ENCODE measurements around the gene CUX1.

Gene CUX1

DNA sequence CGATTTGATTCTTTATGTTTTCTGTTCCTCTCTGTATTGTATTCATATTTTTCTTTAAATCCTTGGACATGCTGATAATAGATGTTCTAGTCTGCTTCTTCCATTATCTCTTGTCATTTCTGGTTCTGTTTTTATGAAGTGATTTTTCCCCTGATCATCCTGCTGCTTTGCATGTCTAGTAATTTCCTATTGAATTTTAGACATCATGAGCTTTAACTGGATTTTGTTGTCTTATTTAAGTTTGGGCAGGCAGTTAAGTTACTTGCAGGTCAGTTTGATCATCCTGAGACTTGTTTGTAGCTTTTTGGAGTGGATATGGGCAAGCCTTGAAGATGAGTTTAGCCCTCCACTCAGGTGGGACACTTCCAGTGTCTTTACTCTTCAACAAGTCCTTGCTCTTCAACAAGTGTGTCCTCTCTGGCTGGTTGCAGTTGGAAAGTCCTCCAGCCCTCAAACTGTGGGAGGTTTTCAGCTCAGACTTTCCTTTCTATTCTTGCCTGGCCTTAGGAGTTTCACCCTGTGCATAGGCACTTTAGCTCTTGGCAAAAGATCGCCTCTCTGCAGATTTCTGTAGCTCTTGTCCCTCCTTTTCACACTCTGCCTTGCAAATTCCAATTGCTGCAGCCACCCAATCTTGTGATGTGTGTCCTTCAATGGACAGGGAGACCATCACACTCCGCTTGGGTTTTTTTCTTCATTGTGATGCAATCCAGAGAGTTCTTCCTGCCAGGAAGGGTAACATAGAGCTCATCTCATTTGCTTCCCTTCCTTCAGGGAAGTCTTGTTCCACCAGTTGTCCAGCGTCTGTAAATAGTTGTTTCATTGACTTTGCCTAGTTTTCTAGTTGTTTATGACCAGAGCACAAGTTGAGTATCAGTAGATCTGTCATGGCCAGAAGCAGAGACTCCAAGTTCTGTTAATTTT is 272.0 kb downstream of the CUX1 start:
- no peak for DNase-seq
- H3K27me3 Mint-ChIP-seq: no peaks in the 10 kb centered on the region
- H3K4me3 Mint-ChIP-seq: no peak overlapping the region
- H3K36me3 Mint-ChIP-seq (ENCODE audit: low read depth): peaks cover 29% of the 10 kb centered on the region
- no peak overlapping the region for H3K27ac Mint-ChIP-seq
- peaks cover 20% of the 10 kb centered on the region for H3K9me3 Mint-ChIP-seq
- H3K4me1 Mint-ChIP-seq (ENCODE audit: low read depth): no peaks in the 10 kb centered on the region

DNA sequence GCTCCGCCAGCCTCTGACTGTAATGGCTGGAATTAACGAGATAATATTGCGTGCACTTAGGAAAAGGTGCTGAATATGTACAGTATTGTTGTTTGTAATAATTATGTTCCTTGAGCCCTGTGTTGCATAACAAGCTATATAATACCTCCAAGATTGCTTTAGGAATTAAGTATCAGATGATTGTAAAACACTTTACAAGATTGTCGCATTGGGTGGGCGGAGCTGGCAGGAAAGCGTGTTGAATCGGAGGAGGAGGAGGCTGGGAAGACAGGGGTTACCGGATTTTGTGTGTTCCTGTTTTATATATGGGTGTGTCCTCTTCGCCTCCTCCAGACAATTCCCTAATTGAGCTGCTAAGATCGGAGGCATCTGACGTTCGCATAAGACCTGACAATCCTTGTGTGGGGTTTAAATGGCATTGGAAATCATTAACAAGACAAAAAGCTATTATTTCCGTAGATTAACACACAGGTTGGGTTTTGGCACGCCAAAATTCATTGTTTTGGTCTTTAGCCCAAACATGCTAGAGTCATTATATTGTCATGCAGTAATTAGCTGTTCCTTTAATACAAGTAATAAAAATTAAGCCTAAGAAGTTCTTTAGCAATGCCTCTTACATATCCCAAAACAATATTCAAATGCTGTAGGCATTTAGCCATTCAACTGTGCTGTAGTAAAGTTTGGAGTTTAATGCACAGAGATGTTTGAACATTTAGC is 276.3 kb downstream of the CUX1 start:
- H3K4me1 Mint-ChIP-seq (ENCODE audit: low read depth): no peaks in the 10 kb centered on the region

GRCh38 chr7:102094316-102094650 is 276.9 kb downstream of the CUX1 start:
- peaks cover 3% of the 10 kb centered on the region for H3K9me3 Mint-ChIP-seq

More for the DNA sequence above, 276.3 kb downstream of the CUX1 start:
- no peak overlapping the region for H3K4me3 Mint-ChIP-seq
- no peak overlapping the region for H3K27ac Mint-ChIP-seq
- H3K36me3 Mint-ChIP-seq (ENCODE audit: low read depth): peaks cover 25% of the 10 kb centered on the region
- no peaks in the 10 kb centered on the region for H3K27me3 Mint-ChIP-seq
- DNase-seq: no peak
- H3K9me3 Mint-ChIP-seq: peaks cover 8% of the 10 kb centered on the region

GRCh38 chr7:102095321-102096011 is 278.0 kb downstream of the CUX1 start:
- Mint-ChIP-seq H3K4me1 (ENCODE audit: low read depth) (no peaks in the 10 kb centered on the region), H3K9me3 (no peaks in the 10 kb centered on the region), H3K36me3 (ENCODE audit: low read depth) (peaks cover 23% of the 10 kb centered on the region), H3K27ac (no peak overlapping the region), H3K27me3 (no peaks in the 10 kb centered on the region), H3K4me3 (no peak overlapping the region)
- DNase-seq: no peak

More at GRCh38 chr7:102094316-102094650, 276.9 kb downstream of the CUX1 start:
- H3K27me3 Mint-ChIP-seq: no peaks in the 10 kb centered on the region
- H3K4me1 Mint-ChIP-seq (ENCODE audit: low read depth): no peaks in the 10 kb centered on the region
- H3K27ac Mint-ChIP-seq: no peak overlapping the region
- H3K4me3 Mint-ChIP-seq: no peak overlapping the region
- no peak for DNase-seq
- H3K36me3 Mint-ChIP-seq (ENCODE audit: low read depth): peaks cover 24% of the 10 kb centered on the region

DNA sequence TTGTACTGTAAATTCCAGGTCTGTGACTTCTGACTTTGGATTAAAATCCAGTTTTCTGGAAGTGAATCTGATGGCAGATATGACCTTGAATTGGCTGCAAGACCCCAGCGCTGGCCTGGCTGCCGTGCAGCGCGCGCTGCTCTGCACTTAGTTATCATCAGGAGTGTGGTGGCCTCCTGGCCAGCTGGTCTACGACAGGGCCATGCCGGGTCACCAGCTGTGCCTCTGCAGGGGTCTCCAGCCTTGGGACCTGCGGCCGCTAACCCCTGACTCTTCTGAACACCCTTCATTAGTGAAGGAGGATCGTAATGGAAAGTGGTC is 278.5 kb downstream of the CUX1 start:
- no peak for DNase-seq
- Mint-ChIP-seq H3K36me3 (ENCODE audit: low read depth) (peaks cover 28% of the 10 kb centered on the region), H3K9me3 (no peaks in the 10 kb centered on the region), H3K4me3 (no peak overlapping the region), H3K4me1 (ENCODE audit: low read depth) (no peaks in the 10 kb centered on the region), H3K27me3 (no peaks in the 10 kb centered on the region), H3K27ac (no peak overlapping the region)

- no peak for DNase-seq
- no peaks in the 10 kb centered on the region for H3K27me3 Mint-ChIP-seq
- H3K4me3 Mint-ChIP-seq: no peak overlapping the region
- H3K4me1 Mint-ChIP-seq (ENCODE audit: low read depth): no peaks in the 10 kb centered on the region
- no peaks in the 10 kb centered on the region for H3K9me3 Mint-ChIP-seq
- no peak overlapping the region for H3K27ac Mint-ChIP-seq
- H3K36me3 Mint-ChIP-seq (ENCODE audit: low read depth): peaks cover 30% of the 10 kb centered on the region
Measured at GRCh38 chr7:102096706-102097427, 279.4 kb downstream of the CUX1 start.

DNA sequence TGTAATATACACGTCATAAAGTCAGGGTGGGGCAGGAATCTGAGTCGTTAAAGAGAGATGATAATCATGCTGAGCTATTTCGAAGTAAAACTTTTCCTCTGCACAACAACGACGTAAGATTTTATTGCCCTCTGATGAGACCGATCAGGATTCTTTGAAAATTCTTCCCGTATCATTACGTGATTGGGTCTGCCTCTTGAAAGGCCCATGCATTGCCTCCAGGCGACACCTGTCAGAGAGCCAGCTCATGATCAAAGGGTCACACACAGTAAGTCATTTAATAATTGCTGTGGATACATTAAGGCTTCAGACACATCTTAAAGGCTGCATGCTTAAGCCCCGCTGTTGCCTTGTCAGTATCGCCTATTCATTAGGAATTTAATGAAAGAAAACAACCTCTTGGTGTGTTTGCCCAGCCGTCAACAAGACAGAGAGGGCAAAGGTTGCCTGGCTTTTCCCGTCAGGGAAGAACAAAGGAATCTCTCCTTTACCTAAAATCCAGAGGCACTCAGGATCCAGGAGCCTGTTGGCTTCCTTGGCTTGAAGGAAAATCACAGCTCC is 280.3 kb downstream of the CUX1 start:
- Mint-ChIP-seq H3K27ac (no peak overlapping the region), H3K36me3 (ENCODE audit: low read depth) (peaks cover 33% of the 10 kb centered on the region), H3K4me1 (ENCODE audit: low read depth) (no peaks in the 10 kb centered on the region), H3K9me3 (no peaks in the 10 kb centered on the region), H3K27me3 (no peaks in the 10 kb centered on the region), H3K4me3 (no peak overlapping the region)
- DNase-seq: no peak

GRCh38 chr7:102098986-102099385 is 281.6 kb downstream of the CUX1 start:
- Mint-ChIP-seq H3K9me3 (no peaks in the 10 kb centered on the region), H3K27ac (no peak overlapping the region), H3K27me3 (no peaks in the 10 kb centered on the region), H3K36me3 (ENCODE audit: low read depth) (peaks cover 43% of the 10 kb centered on the region), H3K4me3 (no peak overlapping the region), H3K4me1 (ENCODE audit: low read depth) (no peaks in the 10 kb centered on the region)
- DNase-seq: no peak

- H3K36me3 Mint-ChIP-seq (ENCODE audit: low read depth): peaks cover 48% of the 10 kb centered on the region
- no peak overlapping the region for H3K27ac Mint-ChIP-seq
- H3K27me3 Mint-ChIP-seq: no peaks in the 10 kb centered on the region
- no peak overlapping the region for H3K4me3 Mint-ChIP-seq
- DNase-seq: no peak
- no peaks in the 10 kb centered on the region for H3K4me1 Mint-ChIP-seq (ENCODE audit: low read depth)
- no peaks in the 10 kb centered on the region for H3K9me3 Mint-ChIP-seq
Measured at GRCh38 chr7:102099474-102099873, 282.0 kb downstream of the CUX1 start.

DNA sequence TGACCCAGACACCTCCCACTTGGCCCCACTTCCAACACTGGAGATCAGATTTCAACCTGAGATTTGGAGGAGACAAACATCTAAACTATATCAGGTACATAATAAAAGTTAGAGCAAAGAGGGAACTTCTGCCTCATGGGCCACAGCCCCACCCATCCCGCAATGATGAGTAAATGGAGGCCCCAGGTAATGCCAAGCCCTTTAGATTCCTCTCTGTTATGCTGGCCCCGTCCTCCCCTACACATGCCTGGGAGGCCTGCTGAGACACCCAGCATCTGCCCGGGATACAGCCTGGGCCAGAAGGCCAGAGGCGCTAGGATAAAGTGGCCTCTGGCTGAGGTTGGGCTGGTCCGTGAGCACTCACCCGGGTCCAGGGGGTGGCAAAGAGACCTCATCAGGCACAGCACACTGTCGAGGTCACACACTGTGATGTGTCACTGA is 283.7 kb downstream of the CUX1 start:
- Mint-ChIP-seq H3K27me3 (no peaks in the 10 kb centered on the region), H3K27ac (peak overlapping the region; percentile 14), H3K36me3 (ENCODE audit: low read depth) (peaks cover 59% of the 10 kb centered on the region), H3K4me3 (no peak overlapping the region), H3K9me3 (no peaks in the 10 kb centered on the region), H3K4me1 (ENCODE audit: low read depth) (no peaks in the 10 kb centered on the region)
- no peak for DNase-seq

DNA sequence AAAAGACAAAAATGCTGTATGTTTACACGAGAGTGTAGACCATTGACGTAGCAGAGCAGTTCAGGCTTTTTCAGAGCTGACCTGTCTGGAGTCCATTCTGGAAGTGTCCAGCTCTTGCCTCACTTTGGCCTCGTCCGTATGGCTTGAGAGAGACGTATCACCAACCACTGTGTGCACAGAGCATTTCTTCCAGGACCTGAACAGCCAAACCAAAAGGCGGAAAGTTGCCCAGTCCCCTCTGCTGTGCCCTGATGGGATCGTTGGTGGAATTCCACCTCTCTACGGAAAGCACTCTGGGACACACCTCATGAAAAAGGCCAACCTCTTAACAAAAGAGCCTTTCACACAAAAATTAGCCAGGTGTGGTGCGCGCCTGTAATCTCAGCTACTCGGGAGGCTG is 284.5 kb downstream of the CUX1 start:
- no peaks in the 10 kb centered on the region for H3K9me3 Mint-ChIP-seq
- peaks cover 65% of the 10 kb centered on the region for H3K36me3 Mint-ChIP-seq (ENCODE audit: low read depth)
- H3K4me1 Mint-ChIP-seq (ENCODE audit: low read depth): no peaks in the 10 kb centered on the region
- no peak for DNase-seq
- H3K4me3 Mint-ChIP-seq: no peak overlapping the region
- no peaks in the 10 kb centered on the region for H3K27me3 Mint-ChIP-seq
- no peak overlapping the region for H3K27ac Mint-ChIP-seq

- H3K4me3 Mint-ChIP-seq: no peak overlapping the region
- no peak overlapping the region for H3K27ac Mint-ChIP-seq
Measured at GRCh38 chr7:102103027-102103372, 285.6 kb downstream of the CUX1 start.

GRCh38 chr7:102104245-102104644 is 286.8 kb downstream of the CUX1 start:
- Mint-ChIP-seq H3K4me1 (ENCODE audit: low read depth) (no peaks in the 10 kb centered on the region), H3K9me3 (no peaks in the 10 kb centered on the region), H3K27ac (no peak overlapping the region), H3K27me3 (no peaks in the 10 kb centered on the region), H3K36me3 (ENCODE audit: low read depth) (peaks cover 60% of the 10 kb centered on the region), H3K4me3 (no peak overlapping the region)
- no peak for DNase-seq

More at GRCh38 chr7:102103027-102103372, 285.6 kb downstream of the CUX1 start:
- Mint-ChIP-seq H3K9me3 (no peaks in the 10 kb centered on the region), H3K36me3 (ENCODE audit: low read depth) (peaks cover 61% of the 10 kb centered on the region), H3K4me1 (ENCODE audit: low read depth) (no peaks in the 10 kb centered on the region), H3K27me3 (no peaks in the 10 kb centered on the region)
- no peak for DNase-seq

GRCh38 chr7:102106625-102107024 is 289.2 kb downstream of the CUX1 start:
- H3K9me3 Mint-ChIP-seq: no peaks in the 10 kb centered on the region
- no peak overlapping the region for H3K4me3 Mint-ChIP-seq
- no peaks in the 10 kb centered on the region for H3K27me3 Mint-ChIP-seq
- H3K36me3 Mint-ChIP-seq (ENCODE audit: low read depth): peaks cover 63% of the 10 kb centered on the region
- no peaks in the 10 kb centered on the region for H3K4me1 Mint-ChIP-seq (ENCODE audit: low read depth)
- no peak overlapping the region for H3K27ac Mint-ChIP-seq
- no peak for DNase-seq
